WTC11 (cell line): ENCODE measurements around the gene BICC1. TPM values are rescaled to one million over a fixed set of nuclear protein-coding genes. Genes with fewer than 3 reads are reported as not detected.

ENCODE experiments used
- ATAC-seq: fragments of 200-7000 bp; cut with Tn5 transposase; 2 replicates; pipeline ENCODE4 v1.10.0; 2021; ENCODE audit warnings: mild to moderate bottlenecking, moderate library complexity
- CTCF ChIA-PET: fragments of 300-600 bp; sonication (Branson Sonifier 250); formaldehyde crosslinking; loops from one replicate; lab custom pipeline; 2021; ENCODE audit warnings: antibody characterized with exemption; lab: Charles Lee
- POLR2A ChIA-PET: fragments of 350-600 bp; sonication (Branson Sonifier 250); formaldehyde crosslinking; loops from one replicate; lab custom pipeline; 2021; ENCODE audit warnings: antibody characterized with exemption; lab: Charles Lee
- DNase-seq: peaks from one replicate; pipeline ENCODE4 v3.0.0; 2021; ENCODE audit warnings: low spot score
- H3K27ac Mint-ChIP-seq: 2 replicates; pipeline ENCODE4 v1.8.0; 2021; ENCODE audit warnings: mixed read lengths
- H3K27me3 Mint-ChIP-seq: 2 replicates; pipeline ENCODE4 v1.8.0; 2021; ENCODE audit warnings: low read depth, mild to moderate bottlenecking, moderate library complexity, mixed read lengths
- H3K36me3 Mint-ChIP-seq: 2 replicates; pipeline ENCODE4 v1.8.0; 2021; ENCODE audit warnings: mixed read lengths
- H3K4me1 Mint-ChIP-seq: 2 replicates; pipeline ENCODE4 v1.8.0; 2022; ENCODE audit warnings: mixed read lengths
- H3K4me3 Mint-ChIP-seq: 2 replicates; pipeline ENCODE4 v1.8.0; 2021; ENCODE audit warnings: mild to moderate bottlenecking, moderate library complexity, mixed read lengths
- H3K9me3 Mint-ChIP-seq: 2 replicates; pipeline ENCODE4 v1.8.0; 2021; ENCODE audit warnings: mixed read lengths
- ATF6 ChIP-seq: sonication (generic); formaldehyde crosslinking; IDR thresholded peaks from 2 replicates; pipeline ENCODE4 v1.8.1; 2023; ENCODE audit warnings: mild to moderate bottlenecking, missing genetic modification reagents
- CBFB ChIP-seq: sonication (generic); formaldehyde crosslinking; IDR thresholded peaks from 2 replicates; pipeline ENCODE4 v1.8.1; 2022; ENCODE audit warnings: mild to moderate bottlenecking, low read depth, missing genetic modification reagents
- CREB1 ChIP-seq: sonication (generic); formaldehyde crosslinking; IDR thresholded peaks from 2 replicates; pipeline ENCODE4 v1.8.0; 2023; ENCODE audit warnings: mild to moderate bottlenecking, missing genetic modification reagents
- E2F5 ChIP-seq: sonication (generic); formaldehyde crosslinking; IDR thresholded peaks from 2 replicates; pipeline ENCODE4 v1.8.1; 2022; ENCODE audit warnings: mild to moderate bottlenecking, moderate library complexity, missing genetic modification reagents
- ELF4 ChIP-seq: sonication (generic); formaldehyde crosslinking; IDR thresholded peaks from 2 replicates; pipeline ENCODE4 v1.8.1; 2022; ENCODE audit warnings: low read depth, mild to moderate bottlenecking, moderate library complexity, missing genetic modification reagents
- FOXP4 ChIP-seq: sonication (generic); formaldehyde crosslinking; IDR thresholded peaks from 2 replicates; pipeline ENCODE4 v1.8.0; 2022; ENCODE audit warnings: mild to moderate bottlenecking, missing genetic modification reagents
- IRF2 ChIP-seq: sonication (generic); formaldehyde crosslinking; IDR thresholded peaks from 2 replicates; pipeline ENCODE4 v1.8.0; 2022; ENCODE audit warnings: low read depth, missing genetic modification reagents, borderline replicate concordance
- NFYB ChIP-seq: sonication (generic); formaldehyde crosslinking; conservative IDR thresholded peaks from 2 replicates; pipeline ENCODE4 v1.8.0; 2022; ENCODE audit warnings: low read depth, missing genetic modification reagents
- OVOL2 ChIP-seq: fragments of 250-450 bp; sonication (Bioruptor Pico); IDR thresholded peaks from 2 replicates; pipeline ENCODE4 v1.9.0; 2021; ENCODE audit warnings: mild to moderate bottlenecking, borderline replicate concordance
- RORB ChIP-seq: fragments of 250-450 bp; sonication (Bioruptor Pico); IDR thresholded peaks from 2 replicates; pipeline ENCODE4 v1.9.0; 2021; ENCODE audit warnings: mild to moderate bottlenecking
- ZBTB21 ChIP-seq: sonication (generic); formaldehyde crosslinking; IDR thresholded peaks from 2 replicates; pipeline ENCODE4 v1.8.1; 2023; ENCODE audit warnings: mild to moderate bottlenecking, missing genetic modification reagents, borderline replicate concordance
- ZNF263 ChIP-seq: sonication (generic); formaldehyde crosslinking; IDR thresholded peaks from 2 replicates; pipeline ENCODE4 v1.8.1; 2022; ENCODE audit warnings: low read depth, mild to moderate bottlenecking, moderate library complexity, missing genetic modification reagents
- ZNF281 ChIP-seq: sonication (generic); formaldehyde crosslinking; IDR thresholded peaks from 2 replicates; pipeline ENCODE4 v1.8.0; 2023; ENCODE audit warnings: mild to moderate bottlenecking, missing genetic modification reagents
- ZNF396 ChIP-seq: fragments of 250-450 bp; sonication (Bioruptor Pico); IDR thresholded peaks from 2 replicates; pipeline ENCODE4 v1.8.0; 2021; ENCODE audit warnings: mild to moderate bottlenecking, moderate library complexity, borderline replicate concordance
- total RNA-seq: library from RNA; stranded (reverse); gene quantifications from 3 replicates; pipeline ENCODE4 v1.2.3, GENCODE V29; 2021
- TF ChIP-seq, protein P1 (sequence below): sonication (generic); formaldehyde crosslinking; IDR thresholded peaks from 2 replicates; pipeline ENCODE4 v1.8.1; 2023; ENCODE audit warnings: mild to moderate bottlenecking, missing genetic modification reagents
- TF ChIP-seq, protein P2 (sequence below): sonication (generic); formaldehyde crosslinking; IDR thresholded peaks from 2 replicates; pipeline ENCODE4 v1.8.1; 2022; ENCODE audit warnings: low read depth, mild to moderate bottlenecking, moderate library complexity, missing genetic modification reagents, borderline replicate concordance

Gene BICC1
- total RNA-seq, 1 experiment from 2014 or later, result 0.61 TPM

GRCh38 chr10:58642283-58642682 lies 129.6 kb downstream of the BICC1 start (continued):
- TF ChIP-seq RORB (CRISPR knock-in tag), result no peak
- no peak for TF ChIP-seq CREB1 (CRISPR knock-in tag)
- TF ChIP-seq, protein P1, sequence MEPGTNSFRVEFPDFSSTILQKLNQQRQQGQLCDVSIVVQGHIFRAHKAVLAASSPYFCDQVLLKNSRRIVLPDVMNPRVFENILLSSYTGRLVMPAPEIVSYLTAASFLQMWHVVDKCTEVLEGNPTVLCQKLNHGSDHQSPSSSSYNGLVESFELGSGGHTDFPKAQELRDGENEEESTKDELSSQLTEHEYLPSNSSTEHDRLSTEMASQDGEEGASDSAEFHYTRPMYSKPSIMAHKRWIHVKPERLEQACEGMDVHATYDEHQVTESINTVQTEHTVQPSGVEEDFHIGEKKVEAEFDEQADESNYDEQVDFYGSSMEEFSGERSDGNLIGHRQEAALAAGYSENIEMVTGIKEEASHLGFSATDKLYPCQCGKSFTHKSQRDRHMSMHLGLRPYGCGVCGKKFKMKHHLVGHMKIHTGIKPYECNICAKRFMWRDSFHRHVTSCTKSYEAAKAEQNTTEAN (CRISPR knock-in tag), result no peak
- no peak for TF ChIP-seq E2F5 (CRISPR knock-in tag)
- TF ChIP-seq CBFB (CRISPR knock-in tag), result no peak

GRCh38 chr10:58642916-58643428 lies 130.3 kb downstream of the BICC1 start:
- CTCF ChIA-PET, result interaction anchor here (1.3 to 4.4 kb wide), 2 partner anchors 12 to 112 kb away, joined by 3 to 19 read pairs; no protein-coding TSS in a partner anchor
- POLR2A ChIA-PET, result no interaction called here
- Mint-ChIP-seq H3K4me1 (peaks cover 19% of the 10 kb centered on the region), H3K9me3 (no peaks in the 10 kb centered on the region), H3K4me3 (no peak overlapping the region), H3K27me3 (no peaks in the 10 kb centered on the region), H3K36me3 (no peaks in the 10 kb centered on the region), H3K27ac (no peak overlapping the region)
- no peak for DNase-seq
- TF ChIP-seq ATF6 (CRISPR knock-in tag) (no peak), ZBTB21 (CRISPR knock-in tag) (no peak), ZNF396 (CRISPR knock-in tag) (no peak), FOXP4 (CRISPR knock-in tag) (no peak), IRF2 (CRISPR knock-in tag) (no peak), ZNF281 (CRISPR knock-in tag) (no peak), OVOL2 (no peak), ELF4 (CRISPR knock-in tag) (no peak), E2F5 (CRISPR knock-in tag) (no peak), ZNF263 (CRISPR knock-in tag) (no peak), NFYB (CRISPR knock-in tag) (no peak)
- TF ChIP-seq, protein P1 (CRISPR knock-in tag), result no peak
- TF ChIP-seq, protein P2, sequence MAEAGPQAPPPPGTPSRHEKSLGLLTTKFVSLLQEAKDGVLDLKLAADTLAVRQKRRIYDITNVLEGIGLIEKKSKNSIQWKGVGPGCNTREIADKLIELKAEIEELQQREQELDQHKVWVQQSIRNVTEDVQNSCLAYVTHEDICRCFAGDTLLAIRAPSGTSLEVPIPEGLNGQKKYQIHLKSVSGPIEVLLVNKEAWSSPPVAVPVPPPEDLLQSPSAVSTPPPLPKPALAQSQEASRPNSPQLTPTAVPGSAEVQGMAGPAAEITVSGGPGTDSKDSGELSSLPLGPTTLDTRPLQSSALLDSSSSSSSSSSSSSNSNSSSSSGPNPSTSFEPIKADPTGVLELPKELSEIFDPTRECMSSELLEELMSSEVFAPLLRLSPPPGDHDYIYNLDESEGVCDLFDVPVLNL, result no peak
- ATAC-seq, result no peak
